Activated CD4-positive, CD25-positive, alpha-beta regulatory T cell treated with anti-CD3 and anti-CD28 coated beads, Interleukin-2, amount 50 U/mL, for 24 hours (primary cell): ENCODE measurements around the gene ANKRD33B.
A peak's percentile ranks its signal among the peaks of the same experiment; 100 is the strongest.
"Not testable (repeated sequence)": the region's sequence is repeated elsewhere in the genome, so short reads cannot be mapped to it uniquely, and the experiment has no call there.

Experiments
- ATAC-seq, 2 donors: fragments of 150-1000 bp; cut with Tn5 transposase; one replicate each; pipeline ENCODE4 v1.10.0; 2021; ENCODE audit warnings: mild to moderate bottlenecking in 1 of 2, moderate library complexity in 1 of 2

ANKRD33B gene

DNA sequence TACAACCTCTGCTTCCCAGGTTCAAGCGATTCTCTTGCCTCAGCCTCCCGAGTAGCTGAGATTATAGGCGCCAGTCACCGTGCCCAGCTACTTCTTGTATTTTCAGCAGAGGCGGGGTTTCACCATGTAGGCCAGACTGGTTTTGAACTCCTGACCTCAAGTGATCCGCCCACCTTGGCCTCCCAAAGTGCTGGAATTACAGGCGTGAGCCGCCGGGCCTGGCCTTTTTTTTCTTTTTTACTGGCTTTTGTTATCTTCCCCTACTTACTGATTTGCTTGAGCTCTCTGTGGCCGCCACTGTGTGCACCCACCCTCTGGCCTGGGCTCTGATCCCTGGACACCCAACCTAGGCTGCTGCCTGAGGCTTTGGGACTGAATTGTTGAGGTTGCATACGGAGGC, 60.3 kb downstream of the ANKRD33B start:
- no peak for ATAC-seq

- ATAC-seq = no peak
Measured at GRCh38 chr5:10624679-10625078, 60.8 kb downstream of the ANKRD33B start.

- ATAC-seq = no peak
Measured at GRCh38 chr5:10625700-10626472, 62.0 kb downstream of the ANKRD33B start.

DNA sequence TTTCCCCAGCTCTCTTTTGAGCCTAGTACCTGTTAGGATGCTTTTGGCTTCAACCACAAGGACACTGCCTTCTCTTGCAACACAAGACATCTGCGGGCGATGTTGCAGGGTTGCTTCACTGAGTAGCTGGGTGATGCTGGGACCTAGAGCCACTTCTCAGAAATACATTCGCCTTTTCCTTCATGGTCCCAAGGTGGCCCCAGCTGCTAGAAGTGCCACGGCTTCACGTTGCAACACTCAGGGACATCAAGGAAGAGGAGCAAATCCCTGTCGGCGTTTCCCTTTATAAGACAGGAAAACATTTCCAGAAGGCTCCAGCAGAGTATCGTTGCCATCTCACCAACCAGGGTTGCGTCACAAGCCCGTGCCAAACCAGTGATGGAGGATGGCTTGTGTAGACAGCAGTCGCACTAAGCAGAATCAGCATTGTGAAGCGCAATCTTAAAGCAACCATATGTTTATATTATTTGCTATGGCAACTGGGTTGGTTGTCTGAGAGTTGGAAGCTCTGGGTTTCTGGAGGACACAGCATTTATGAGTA, 62.7 kb downstream of the ANKRD33B start:
- no peak for ATAC-seq

DNA sequence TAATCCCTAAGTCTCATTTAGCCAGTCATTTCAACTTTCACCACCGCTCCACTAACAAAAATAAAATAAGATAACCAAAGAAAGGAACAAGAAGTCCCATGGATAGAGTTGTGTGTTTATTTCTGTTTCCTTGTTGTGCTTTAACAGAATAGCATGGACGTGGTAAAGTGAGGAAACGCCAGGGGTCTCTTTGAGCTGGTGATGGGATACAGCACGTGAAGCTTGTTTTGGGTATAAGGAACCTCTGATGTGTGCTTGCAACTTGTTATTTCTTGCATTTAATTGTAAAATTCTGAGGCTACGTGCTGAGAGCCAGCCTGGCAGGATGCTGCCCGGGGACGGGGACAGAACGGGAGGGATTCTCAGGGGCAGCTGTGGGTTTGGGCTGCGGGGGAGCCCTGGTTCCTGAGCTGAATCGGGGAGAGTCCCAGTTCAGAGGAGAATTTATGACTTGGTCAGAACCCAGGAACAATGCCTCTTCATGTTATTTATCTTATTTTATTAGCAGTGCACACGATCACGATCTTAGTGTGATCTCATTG, 63.4 kb downstream of the ANKRD33B start:
- no peak for ATAC-seq

- no peak for ATAC-seq
Measured at GRCh38 chr5:10628601-10629000, 64.7 kb downstream of the ANKRD33B start.

DNA sequence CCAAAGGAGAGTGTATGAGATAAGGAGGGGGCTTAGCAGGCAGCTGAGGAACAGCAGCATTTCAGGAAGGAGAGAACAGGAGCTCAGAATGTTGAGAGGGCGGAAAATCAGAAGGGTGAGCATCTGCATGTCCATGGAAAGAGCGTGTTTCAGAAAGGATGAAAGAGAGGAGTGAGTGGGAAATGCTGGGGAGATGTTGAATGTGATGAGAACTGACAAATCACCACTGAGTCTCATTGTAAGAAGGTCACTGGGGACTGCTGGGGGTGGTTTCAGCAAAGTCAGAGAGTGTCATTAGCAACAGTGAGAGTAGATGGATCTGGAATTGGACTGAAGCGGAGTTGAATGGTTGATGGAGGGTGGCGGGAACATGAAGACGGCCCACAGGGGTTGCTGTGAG, 65.8 kb downstream of the ANKRD33B start:
- ATAC-seq = no peak

DNA sequence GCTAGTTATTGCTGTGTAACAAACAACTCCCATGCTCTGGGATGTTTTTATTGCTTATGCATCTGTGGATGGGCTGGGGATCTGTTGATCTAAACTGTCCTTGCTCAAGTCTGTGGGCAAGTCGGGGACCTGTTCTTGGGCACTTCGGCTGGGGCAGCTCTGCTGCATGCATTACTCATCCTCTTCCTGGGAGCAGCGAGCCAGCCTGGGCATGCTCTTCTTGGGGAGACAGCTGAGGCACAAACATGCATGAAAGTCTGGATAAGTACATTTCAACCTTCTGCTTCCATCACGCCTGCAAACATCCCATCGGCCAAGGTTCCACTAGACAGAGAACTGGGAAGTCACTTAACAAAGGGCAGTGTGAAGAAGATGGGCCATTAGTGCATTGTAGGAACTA, 66.3 kb downstream of the ANKRD33B start:
- no peak for ATAC-seq

DNA sequence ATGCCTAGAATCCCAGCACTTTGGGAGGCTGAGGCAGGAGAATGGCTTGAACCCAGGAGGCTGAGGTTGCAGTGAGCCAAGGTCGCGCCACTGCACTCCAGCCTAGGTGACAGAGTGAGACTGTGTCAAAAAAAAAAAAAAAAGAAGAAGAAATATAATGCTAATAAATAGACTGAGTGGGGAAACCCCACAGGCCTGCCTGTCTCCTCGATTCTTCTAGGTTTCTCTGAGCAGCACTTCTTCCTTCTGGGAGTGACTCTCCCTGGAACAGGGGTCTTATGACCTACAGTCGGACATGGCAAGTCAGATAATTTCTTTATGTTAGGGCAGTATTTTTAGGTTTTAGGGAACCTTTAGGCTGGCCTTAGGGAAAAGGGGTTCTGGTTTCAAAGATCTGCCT, 66.9 kb downstream of the ANKRD33B start:
- not testable (repeated sequence) for ATAC-seq

- ATAC-seq = no peak
Measured at GRCh38 chr5:10631316-10631996, 67.6 kb downstream of the ANKRD33B start.

DNA sequence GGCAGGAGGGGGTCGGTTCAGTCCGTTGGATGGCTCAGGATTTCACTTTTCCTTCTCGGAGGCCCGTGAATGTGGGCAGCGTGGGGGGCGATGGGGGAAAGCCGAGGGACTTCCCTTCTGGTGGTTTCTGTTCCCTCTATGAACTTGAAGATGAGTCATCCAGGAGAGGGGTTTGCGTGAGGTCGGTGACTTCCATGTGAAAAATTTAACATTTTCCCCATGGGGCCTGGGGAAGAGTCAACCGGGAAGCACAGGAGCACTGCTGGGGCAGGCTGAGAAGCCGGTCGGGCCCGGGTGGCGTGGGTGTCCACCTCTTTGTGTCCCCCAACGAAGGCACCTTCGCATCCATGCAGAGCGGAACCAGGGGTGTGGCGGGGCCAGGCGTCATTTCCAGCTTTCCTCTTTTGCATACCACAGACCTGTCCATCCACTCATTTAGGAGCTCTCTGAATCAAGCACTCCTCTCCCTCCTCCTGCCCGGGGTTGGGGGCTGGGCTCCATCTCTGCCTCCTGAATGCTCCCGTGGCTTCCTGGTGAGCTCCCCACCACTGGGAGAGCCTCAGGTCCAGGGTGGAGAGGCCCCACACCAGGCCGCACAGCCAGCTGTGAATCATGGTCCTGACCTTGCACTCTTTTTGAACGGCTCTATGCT, 68.4 kb downstream of the ANKRD33B start:
- peak; percentile 15 to 28 for ATAC-seq

GRCh38 chr5:10633271-10634049, 69.6 kb downstream of the ANKRD33B start:
- ATAC-seq = no peak

- ATAC-seq = no peak
Measured at GRCh38 chr5:10634050-10634449, 70.2 kb downstream of the ANKRD33B start.

DNA sequence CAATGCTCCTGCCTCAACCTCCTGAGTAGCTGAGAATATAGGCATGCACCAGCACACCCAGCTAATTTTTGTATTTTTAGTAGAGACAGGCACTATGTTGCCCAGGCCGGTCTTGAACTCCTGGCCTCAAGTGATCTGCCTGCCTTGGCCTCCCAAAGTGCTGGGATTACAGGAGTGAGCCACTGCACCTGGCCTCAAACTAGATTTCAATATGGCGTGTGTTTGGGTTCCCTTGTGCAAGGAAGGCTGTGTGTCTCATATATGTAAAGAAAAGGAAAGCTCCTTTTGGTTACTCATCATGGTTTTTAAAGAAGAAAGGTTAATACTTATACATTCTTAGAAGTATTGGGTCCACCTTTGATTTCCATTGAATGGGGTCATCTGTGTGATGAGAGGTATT, 70.7 kb downstream of the ANKRD33B start:
- peak; percentile 9 to 14 for ATAC-seq

DNA sequence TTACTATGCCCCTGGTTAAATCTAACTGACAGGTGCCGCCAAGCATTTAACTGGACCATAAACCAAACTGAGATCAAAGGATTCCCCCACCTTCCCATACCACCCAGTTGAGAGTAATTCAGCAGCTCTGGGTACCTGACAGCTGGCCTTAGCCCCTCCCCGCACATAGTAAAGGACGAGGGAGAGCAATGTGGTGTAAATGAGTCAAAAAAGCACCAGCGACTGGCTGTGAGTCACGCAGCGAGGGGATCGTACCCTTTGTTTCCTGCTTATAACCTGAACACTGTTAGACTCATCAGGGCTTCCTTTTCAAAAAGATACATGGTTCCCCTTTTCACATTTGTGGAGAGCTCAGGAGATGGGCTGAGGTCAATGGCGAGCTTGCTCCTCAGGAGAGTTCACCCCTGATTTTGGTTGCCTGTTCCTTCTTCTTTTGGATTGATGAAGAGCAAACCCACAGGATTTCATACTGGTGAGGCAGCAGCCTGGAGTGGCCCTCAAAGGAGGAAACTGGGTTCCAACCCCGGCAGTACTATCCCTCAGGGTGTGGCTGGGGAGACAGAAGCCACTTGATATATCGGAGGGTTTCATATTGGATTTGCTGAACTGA, 71.5 kb downstream of the ANKRD33B start:
- peak; percentile 90 to 91 for ATAC-seq

- peak in 1 of 2 donors; percentile 11 for ATAC-seq
Measured at GRCh38 chr5:10635867-10636350, 72.0 kb downstream of the ANKRD33B start.

GRCh38 chr5:10636363-10637142, 72.7 kb downstream of the ANKRD33B start:
- no peak for ATAC-seq

- no peak for ATAC-seq
Measured at GRCh38 chr5:10637944-10638343, 74.1 kb downstream of the ANKRD33B start.

DNA sequence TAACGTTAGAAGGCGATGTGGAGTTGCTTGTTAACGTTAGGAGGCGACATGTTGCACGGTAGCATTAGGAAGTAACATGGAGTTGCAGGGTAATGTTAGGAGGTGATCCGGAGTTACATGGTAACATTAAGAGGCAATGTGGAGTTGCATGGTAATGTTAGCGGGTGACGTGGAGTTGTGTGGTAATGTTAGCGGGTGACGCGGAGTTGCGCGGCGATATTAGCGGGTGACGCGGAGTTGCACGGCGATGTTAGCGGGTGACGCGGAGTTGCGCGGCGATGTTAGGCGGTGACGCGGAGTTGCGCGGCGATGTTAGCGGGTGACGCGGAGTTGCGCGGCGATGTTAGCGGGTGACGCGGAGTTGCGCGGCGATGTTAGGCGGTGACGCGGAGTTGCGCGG, 74.9 kb downstream of the ANKRD33B start:
- ATAC-seq = not testable (repeated sequence)

DNA sequence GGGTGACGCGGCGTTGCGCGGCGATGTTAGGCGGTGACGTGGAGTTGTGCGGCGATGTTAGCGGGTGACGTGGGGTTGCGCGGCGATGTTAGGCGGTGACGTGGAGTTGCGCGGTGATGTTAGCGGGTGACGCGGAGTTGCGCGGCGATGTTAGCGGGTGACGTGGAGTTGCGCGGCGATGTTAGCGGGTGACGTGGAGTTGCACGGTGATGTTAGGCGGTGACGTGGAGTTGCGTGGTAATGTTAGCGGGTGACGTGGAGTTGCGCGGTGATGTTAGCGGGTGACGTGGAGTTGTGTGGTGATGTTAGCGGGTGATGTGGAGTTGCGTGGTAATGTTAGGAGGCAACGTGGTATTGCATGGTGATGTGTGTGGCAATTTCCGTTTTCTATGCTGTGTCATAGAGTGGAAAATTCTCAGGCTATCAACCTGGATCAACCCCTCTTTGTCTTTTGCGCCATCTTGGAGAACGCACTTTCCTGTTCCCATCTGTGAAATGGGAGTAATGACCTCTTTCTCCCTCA, 76.0 kb downstream of the ANKRD33B start:
- no peak for ATAC-seq

DNA sequence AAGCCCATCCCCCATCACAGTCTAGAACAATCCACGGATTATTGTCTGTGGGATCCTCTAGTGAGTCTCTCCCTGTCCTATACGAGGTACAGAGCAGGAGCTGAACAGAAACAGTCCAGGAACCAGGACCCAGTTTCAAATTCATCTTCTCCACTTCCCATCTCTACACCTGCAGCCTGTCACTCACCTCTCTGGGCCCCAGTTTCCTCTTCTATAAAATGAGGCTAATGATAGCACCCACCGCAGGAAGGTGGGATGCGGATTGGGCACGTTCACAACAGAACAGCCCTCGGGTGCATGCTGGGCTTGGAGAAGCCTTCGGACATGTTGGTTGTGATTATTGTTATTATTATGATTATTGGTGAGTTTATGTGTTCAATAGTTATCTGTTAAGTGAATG, 78.5 kb downstream of the ANKRD33B start:
- no peak for ATAC-seq
